Transverse colon (tissue), 4 donors: ENCODE data around the gene PLXDC2. TPM values are rescaled to one million over a fixed set of nuclear protein-coding genes. Genes with fewer than 3 reads are reported as not detected.

Experiments used
- DNase-seq: peaks from one replicate; pipeline ENCODE4 v3.0.0-alpha.2; 2019
- H3K27ac ChIP-seq, 4 donors: fragments of 200-600 bp; sonication (generic); 2 replicates each; pipeline ENCODE4 v1.5.1; 2016 to 2018; ENCODE audit warnings: inconsistent platforms in 4 of 4
- H3K27me3 ChIP-seq: fragments of 200-600 bp; sonication (generic); 2 replicates; pipeline ENCODE4 v1.5.1; 2017; ENCODE audit warnings: inconsistent platforms
- H3K36me3 ChIP-seq, 4 donors: fragments of 200-600 bp; sonication (generic); 2 replicates each; pipeline ENCODE4 v1.5.1; 2017 to 2019; ENCODE audit warnings: inconsistent platforms in 4 of 4
- H3K4me1 ChIP-seq, 4 donors: fragments of 200-600 bp; sonication (generic); 2 replicates each; pipeline ENCODE4 v1.5.1; 2017 to 2020; ENCODE audit warnings: inconsistent platforms in 4 of 4
- H3K4me3 ChIP-seq, 4 donors: fragments of 200-600 bp; sonication (generic); 1 replicate in 1 of 4; 2 replicates in 3 of 4; pipeline versions ENCODE4 v1.5.1 to v1.6.1; 2017 to 2019; ENCODE audit warnings: inconsistent platforms in 4 of 4
- H3K9me3 ChIP-seq, 2 donors: fragments of 200-600 bp; sonication (generic); 2 replicates each; pipeline ENCODE4 v1.5.1; 2017 to 2019; ENCODE audit warnings: inconsistent platforms in 2 of 2
- EP300 ChIP-seq: sonication (generic); formaldehyde crosslinking; IDR thresholded peaks from one replicate; pipeline ENCODE4 v1.6.1; 2017; ENCODE audit warnings: antibody characterized with exemption, low read depth
- POLR2A ChIP-seq: fragments of 450-650 bp; IDR thresholded peaks from one replicate; pipeline ENCODE4 v1.6.1; 2016; ENCODE audit warnings: antibody characterized with exemption, mild to moderate bottlenecking, moderate library complexity
- POLR2AphosphoS5 ChIP-seq, 3 donors: sonication (generic); formaldehyde crosslinking; IDR thresholded peaks; one replicate each; pipeline ENCODE4 v1.6.1; 2016; ENCODE audit warnings: antibody characterized with exemption in 3 of 3
- WGBS, 2 donors: methylation state at CpG; one replicate each; pipeline ENCODE4 v1.1.5; 2018; ENCODE audit warnings: low coverage in 1 of 2; 5-methylcytosine and 5-hydroxymethylcytosine counted together
- in situ Hi-C, 4 donors: fragments of 200-750 bp; cut with MboI; loops; one replicate each; pipeline versions ENCODE4 v1.15.0 to v1.15.1; 2017; ENCODE audit warnings: low sequenced_read_pairs in 3 of 4, low pct_ligation_motif_present in 1 of 4, low pct_unique_long_range_greater_than_20kb in 1 of 4
- intact Hi-C: fragments of 100-400 bp; cut with DNase I; formaldehyde crosslinking; loops from one replicate; pipeline ENCODE4 v1.15.1; 2023; ENCODE audit warnings: low total_unique reads
- total RNA-seq, 4 donors: library from RNA; depleted of rRNA; stranded (reverse); fragments of >200 nt; gene quantifications; one replicate each; pipeline ENCODE4 v1.1.0, GENCODE V29; 2016
- TF ChIP-seq, protein P1 (sequence below), 5 experiments: fragments of 200-600 bp in 3 of 5; fragments of 450-650 bp in 2 of 5; sonication (generic) in 3 of 5; IDR thresholded peaks; 1 replicate in 2 of 5; 2 replicates in 3 of 5; pipeline ENCODE4 v1.5.1; 2016 to 2017; ENCODE audit warnings: antibody characterized with exemption in 5 of 5, inconsistent platforms in 3 of 5, mild to moderate bottlenecking in 2 of 5, moderate library complexity in 1 of 5

Gene PLXDC2
- total RNA-seq, 4 donors from 2014 or later: 12.0 to 32.2 (median 20.3) TPM

DNA sequence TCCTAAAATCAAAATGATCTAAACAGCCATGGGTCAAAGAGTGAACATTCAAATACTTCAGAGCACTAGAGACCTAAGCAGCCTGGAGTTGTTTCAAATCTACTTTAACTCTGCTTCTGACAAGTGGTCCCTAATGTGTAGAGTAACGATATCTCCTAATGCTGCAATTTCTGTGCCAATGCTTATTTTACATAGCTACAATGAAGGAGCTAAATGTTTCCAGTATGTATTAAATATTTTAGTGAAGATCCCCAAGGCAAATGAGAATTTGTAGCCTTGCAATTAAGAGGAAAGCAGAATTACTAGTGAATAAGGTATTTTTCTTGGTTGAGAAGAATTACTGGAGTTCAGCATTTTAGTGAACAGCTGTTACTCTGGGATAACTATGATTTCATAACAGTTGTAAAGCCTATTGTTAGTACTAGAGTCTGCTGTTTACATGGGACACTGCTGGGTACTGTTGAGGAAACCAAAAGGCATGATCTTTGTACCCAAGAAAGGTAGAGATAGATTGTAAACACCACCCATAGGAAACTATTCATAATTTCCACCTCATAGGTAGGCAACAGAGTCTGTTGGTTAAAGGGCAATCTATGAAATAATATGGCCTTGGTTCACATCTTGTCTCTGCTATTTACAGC, 271.9 kb downstream of the PLXDC2 start:
- intact Hi-C loops: no loop called here
- no peak for DNase-seq
- peak; percentile 32 for TF ChIP-seq EP300
- no peak for TF ChIP-seq POLR2A
- TF ChIP-seq, protein P1, sequence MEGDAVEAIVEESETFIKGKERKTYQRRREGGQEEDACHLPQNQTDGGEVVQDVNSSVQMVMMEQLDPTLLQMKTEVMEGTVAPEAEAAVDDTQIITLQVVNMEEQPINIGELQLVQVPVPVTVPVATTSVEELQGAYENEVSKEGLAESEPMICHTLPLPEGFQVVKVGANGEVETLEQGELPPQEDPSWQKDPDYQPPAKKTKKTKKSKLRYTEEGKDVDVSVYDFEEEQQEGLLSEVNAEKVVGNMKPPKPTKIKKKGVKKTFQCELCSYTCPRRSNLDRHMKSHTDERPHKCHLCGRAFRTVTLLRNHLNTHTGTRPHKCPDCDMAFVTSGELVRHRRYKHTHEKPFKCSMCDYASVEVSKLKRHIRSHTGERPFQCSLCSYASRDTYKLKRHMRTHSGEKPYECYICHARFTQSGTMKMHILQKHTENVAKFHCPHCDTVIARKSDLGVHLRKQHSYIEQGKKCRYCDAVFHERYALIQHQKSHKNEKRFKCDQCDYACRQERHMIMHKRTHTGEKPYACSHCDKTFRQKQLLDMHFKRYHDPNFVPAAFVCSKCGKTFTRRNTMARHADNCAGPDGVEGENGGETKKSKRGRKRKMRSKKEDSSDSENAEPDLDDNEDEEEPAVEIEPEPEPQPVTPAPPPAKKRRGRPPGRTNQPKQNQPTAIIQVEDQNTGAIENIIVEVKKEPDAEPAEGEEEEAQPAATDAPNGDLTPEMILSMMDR (IDR thresholded peaks at IDR 0.05): no peak
- TF ChIP-seq POLR2AphosphoS5 (IDR thresholded peaks at IDR 0.05): peak in 2 of 3 donors; percentile 63 to 71
- no peaks in the 10 kb centered on the region for H3K9me3 ChIP-seq
- H3K27ac ChIP-seq: peak overlapping the region; percentile 56 to 81 (median 74)
- peaks cover 0 to 39% (median 12%) of the 10 kb centered on the region in 4 donors for H3K4me1 ChIP-seq
- peak overlapping the region in 1 of 4 donors; percentile 3 for H3K4me3 ChIP-seq
- in situ Hi-C loops: no loop called here
- 52 to 67% methylated on average over 1 of the region's 1 CpG for WGBS, 2 donors
- peaks cover 0 to 5% (median 0%) of the 10 kb centered on the region in 4 donors for H3K36me3 ChIP-seq
- H3K27me3 ChIP-seq: no peaks in the 10 kb centered on the region

DNA sequence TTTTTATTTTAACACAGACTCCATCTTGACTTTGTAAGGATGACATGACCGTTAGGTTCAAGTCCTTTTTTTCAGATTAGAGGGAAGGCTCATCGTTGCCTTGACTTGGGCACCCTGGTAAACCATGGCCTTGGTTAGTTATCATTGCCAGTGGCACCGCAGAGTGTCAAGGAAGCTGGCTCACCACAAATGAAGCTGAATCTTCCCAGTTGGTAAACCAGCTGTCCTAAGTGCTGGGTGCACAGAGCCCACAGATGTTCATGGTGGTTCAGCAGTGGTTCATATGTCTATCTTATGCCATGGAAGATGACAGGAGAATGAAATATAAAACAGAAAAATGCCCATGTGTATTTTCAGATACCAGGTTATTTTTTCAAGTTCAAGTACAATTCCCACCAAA, 273.6 kb downstream of the PLXDC2 start:
- Histone ChIP-seq H3K9me3 (no peaks in the 10 kb centered on the region), H3K27ac (peak overlapping the region; percentile 56 to 81 (median 74)), H3K36me3 (peaks cover 0 to 5% (median 0%) of the 10 kb centered on the region in 4 donors), H3K27me3 (no peaks in the 10 kb centered on the region), H3K4me1 (peaks cover 0 to 50% (median 12%) of the 10 kb centered on the region in 4 donors), H3K4me3 (peak overlapping the region in 1 of 4 donors; percentile 8)
- no peak for DNase-seq
- in situ Hi-C loops (no loop called here), intact Hi-C loops (no loop called here)
- TF ChIP-seq POLR2AphosphoS5 (IDR thresholded peaks at IDR 0.05): no peak
- TF ChIP-seq EP300: no peak
- TF ChIP-seq POLR2A: no peak
- TF ChIP-seq, protein P1 (IDR thresholded peaks at IDR 0.05): no peak
- 78 to 79% methylated on average over 1 to 3 of the region's 3 CpGs for WGBS, 2 donors

DNA sequence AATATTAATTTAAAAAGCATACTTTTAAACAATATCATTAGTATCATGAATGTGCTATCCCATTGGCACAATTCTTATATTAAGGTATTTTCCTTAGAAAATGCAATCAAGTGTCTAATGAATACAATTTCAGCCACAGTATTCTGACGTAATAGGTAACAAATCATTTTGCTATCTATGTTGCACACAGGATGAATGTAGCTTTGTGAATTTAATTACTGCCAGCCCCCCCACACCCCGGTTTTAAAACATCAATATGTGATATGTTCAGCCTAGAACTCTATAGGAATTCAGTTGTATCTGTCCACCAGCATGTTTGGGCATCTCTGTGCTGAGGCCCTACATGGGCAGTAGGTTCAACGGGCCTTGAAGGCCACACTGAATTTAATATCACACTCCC, 274.6 kb downstream of the PLXDC2 start:
- H3K4me1 ChIP-seq: peaks cover 0 to 44% (median 10%) of the 10 kb centered on the region in 4 donors
- H3K27me3 ChIP-seq: no peaks in the 10 kb centered on the region
- TF ChIP-seq POLR2AphosphoS5 (IDR thresholded peaks at IDR 0.05) (no peak), EP300 (no peak), POLR2A (no peak)
- TF ChIP-seq, protein P1 (IDR thresholded peaks at IDR 0.05): no peak
- intact Hi-C loops (no loop called here), in situ Hi-C loops (no loop called here)
- H3K36me3 ChIP-seq: peaks cover 0 to 5% (median 0%) of the 10 kb centered on the region in 4 donors
- H3K4me3 ChIP-seq: peak overlapping the region in 2 of 4 donors; percentile 3 to 19
- H3K27ac ChIP-seq: peak overlapping the region; percentile 68 to 81 (median 77)
- no peaks in the 10 kb centered on the region for H3K9me3 ChIP-seq
- DNase-seq: no peak
- WGBS, 2 donors: 77 to 83% methylated on average over 3 of the region's 3 CpGs

DNA sequence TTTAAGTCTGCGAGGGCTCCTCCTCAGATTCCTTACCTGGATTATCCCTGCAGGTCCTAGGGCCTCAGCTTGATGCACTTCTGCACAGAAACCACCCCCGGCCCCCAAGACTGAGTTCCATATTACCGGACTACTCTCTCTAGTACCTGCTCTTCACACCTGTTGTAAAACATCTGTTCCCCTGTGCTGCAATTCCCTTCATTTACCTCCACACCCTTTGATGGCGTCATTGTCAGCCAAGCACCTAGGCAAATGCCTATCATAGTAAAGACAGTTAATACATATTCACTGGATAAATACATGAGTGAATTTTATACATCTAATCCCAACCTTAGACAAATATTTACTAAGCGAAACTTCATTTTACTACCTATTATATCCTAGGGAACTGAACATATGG, 275.5 kb downstream of the PLXDC2 start:
- 57 to 88% methylated on average over 3 to 5 of the region's 5 CpGs for WGBS, 2 donors
- Histone ChIP-seq H3K27me3 (no peaks in the 10 kb centered on the region), H3K36me3 (peaks cover 0 to 1% (median 0%) of the 10 kb centered on the region in 4 donors), H3K4me1 (peaks cover 0 to 44% (median 10%) of the 10 kb centered on the region in 4 donors), H3K9me3 (no peaks in the 10 kb centered on the region), H3K4me3 (peak overlapping the region in 2 of 4 donors; percentile 3 to 19), H3K27ac (peak overlapping the region; percentile 68 to 78 (median 74))
- DNase-seq: peak; percentile 81
- in situ Hi-C loops (no loop called here), intact Hi-C loops (no loop called here)
- TF ChIP-seq, protein P1 (IDR thresholded peaks at IDR 0.05): peak in 1 of 5 experiments; percentile 33
- TF ChIP-seq POLR2AphosphoS5 (IDR thresholded peaks at IDR 0.05) (peak; percentile 25 to 81 (median 80)), EP300 (no peak), POLR2A (peak; percentile 67)
